BLaER1 (cell line): Measurements from ENCODE around the gene OR6C76.
"Not testable (repeated sequence)": the region's sequence is repeated elsewhere in the genome, so short reads cannot be mapped to it uniquely, and the experiment has no call there.

Experiments
- H3K27ac ChIP-seq: shearing (Covaris generic); formaldehyde crosslinking; 2 replicates; pipeline ENCODE4 v1.8.1; 2022
- H3K27me3 ChIP-seq: shearing (Covaris generic); formaldehyde crosslinking; 2 replicates; pipeline ENCODE4 v1.8.1; 2022
- H3K36me3 ChIP-seq: shearing (Covaris generic); formaldehyde crosslinking; 2 replicates; pipeline ENCODE4 v1.8.1; 2022
- H3K4me1 ChIP-seq: shearing (Covaris generic); formaldehyde crosslinking; 2 replicates; pipeline ENCODE4 v1.8.1; 2022
- H3K4me2 ChIP-seq: shearing (Covaris generic); formaldehyde crosslinking; 2 replicates; pipeline ENCODE4 v1.8.1; 2022
- H3K4me3 ChIP-seq: shearing (Covaris generic); formaldehyde crosslinking; 2 replicates; pipeline ENCODE4 v1.8.1; 2022
- H3K9ac ChIP-seq: shearing (Covaris generic); formaldehyde crosslinking; 2 replicates; pipeline ENCODE4 v1.8.1; 2022
- H3K9me3 ChIP-seq: shearing (Covaris generic); formaldehyde crosslinking; 2 replicates; pipeline ENCODE4 v1.8.1; 2022
- H4K20me1 ChIP-seq: shearing (Covaris generic); formaldehyde crosslinking; 2 replicates; pipeline ENCODE4 v1.8.1; 2022
- Cebpa-rat ChIP-seq: shearing (Covaris generic); IDR thresholded peaks from 2 replicates; pipeline ENCODE4 v1.8.1; 2022

Gene OR6C76

GRCh38 chr12:55425954-55426353 is at the start of gene OR6C76:
OR6C76 (plus strand) TSS chr12:55426254; CDS start chr12:55426254, 0 bp downstream.
- H3K4me1 ChIP-seq, result no peaks in the 10 kb centered on the region

GRCh38 chr12:55385891-55386290 is 40.2 kb upstream of the OR6C76 start:
- H3K27ac ChIP-seq, result no peak overlapping the region
- no peak for TF ChIP-seq Cebpa-rat
- H3K4me2 ChIP-seq, result no peak overlapping the region

More at GRCh38 chr12:55425954-55426353, at the start of gene OR6C76:
- Histone ChIP-seq H3K4me3 (no peak within 1 kb of the TSS), H3K36me3 (no peaks in the 10 kb centered on the region), H4K20me1 (no peaks in the 10 kb centered on the region), H3K27me3 (no peaks in the 10 kb centered on the region), H3K9me3 (no peaks in the 10 kb centered on the region), H3K27ac (no peak within 1 kb of the TSS), H3K9ac (no peak within 1 kb of the TSS), H3K4me2 (no peak within 1 kb of the TSS)
- TF ChIP-seq Cebpa-rat, result no peak

GRCh38 chr12:55392032-55392795 is 33.8 kb upstream of the OR6C76 start:
- Histone ChIP-seq H3K27ac (no peak overlapping the region), H3K9me3 (peaks cover 8% of the 10 kb centered on the region; the same call in 1 of the 2 replicates), H3K4me1 (no peaks in the 10 kb centered on the region), H3K36me3 (no peaks in the 10 kb centered on the region), H3K4me3 (no peak overlapping the region), H3K4me2 (no peak overlapping the region), H3K27me3 (no peaks in the 10 kb centered on the region), H3K9ac (no peak overlapping the region), H4K20me1 (no peaks in the 10 kb centered on the region)
- no peak for TF ChIP-seq Cebpa-rat

More at GRCh38 chr12:55385891-55386290, 40.2 kb upstream of the OR6C76 start:
- Histone ChIP-seq H3K4me1 (no peaks in the 10 kb centered on the region), H3K9ac (no peak overlapping the region), H3K27me3 (no peaks in the 10 kb centered on the region), H4K20me1 (no peaks in the 10 kb centered on the region), H3K4me3 (no peak overlapping the region), H3K9me3 (no peaks in the 10 kb centered on the region), H3K36me3 (no peaks in the 10 kb centered on the region)

- no peak overlapping the region for H3K4me3 ChIP-seq
- no peak overlapping the region for H3K9ac ChIP-seq
- no peak overlapping the region for H3K4me2 ChIP-seq
- no peaks in the 10 kb centered on the region for H3K36me3 ChIP-seq
- H3K27me3 ChIP-seq, result no peaks in the 10 kb centered on the region
- no peak overlapping the region for H3K27ac ChIP-seq
- no peaks in the 10 kb centered on the region for H4K20me1 ChIP-seq
- H3K9me3 ChIP-seq, result peaks cover 8% of the 10 kb centered on the region; the same call in 1 of the 2 replicates
- H3K4me1 ChIP-seq, result no peaks in the 10 kb centered on the region
- no peak for TF ChIP-seq Cebpa-rat
Measured at GRCh38 chr12:55396326-55396725, 29.7 kb upstream of the OR6C76 start.

- Histone ChIP-seq H3K9me3 (no peaks in the 10 kb centered on the region), H3K27me3 (no peaks in the 10 kb centered on the region), H3K4me2 (no peak within 1 kb of the TSS), H3K4me3 (no peak within 1 kb of the TSS), H3K36me3 (no peaks in the 10 kb centered on the region), H3K4me1 (no peaks in the 10 kb centered on the region), H3K27ac (no peak within 1 kb of the TSS), H3K9ac (no peak within 1 kb of the TSS), H4K20me1 (no peaks in the 10 kb centered on the region)
- TF ChIP-seq Cebpa-rat, result no peak
Measured at GRCh38 chr12:55400229-55400628, 25.8 kb upstream of the OR6C76 start, which contains the start of gene OR6C65. OR6C65 (plus strand) TSS chr12:55400529; CDS start chr12:55400529, 0 bp downstream.

GRCh38 chr12:55407866-55408265 is 18.2 kb upstream of the OR6C76 start:
- no peaks in the 10 kb centered on the region for H3K4me1 ChIP-seq

GRCh38 chr12:55409133-55409532 is 16.9 kb upstream of the OR6C76 start:
- H3K9me3 ChIP-seq, H3K27me3 ChIP-seq, H3K4me2 ChIP-seq, H4K20me1 ChIP-seq, H3K27ac ChIP-seq, H3K4me3 ChIP-seq, H3K4me1 ChIP-seq, H3K9ac ChIP-seq, H3K36me3 ChIP-seq: not testable (repeated sequence)

More at GRCh38 chr12:55407866-55408265, 18.2 kb upstream of the OR6C76 start:
- Histone ChIP-seq H3K4me3 (no peak overlapping the region), H3K9ac (no peak overlapping the region), H3K27me3 (no peaks in the 10 kb centered on the region), H4K20me1 (no peaks in the 10 kb centered on the region), H3K9me3 (no peaks in the 10 kb centered on the region), H3K4me2 (no peak overlapping the region), H3K27ac (no peak overlapping the region), H3K36me3 (no peaks in the 10 kb centered on the region)
- TF ChIP-seq Cebpa-rat, result no peak

GRCh38 chr12:55412138-55412537 is 13.9 kb upstream of the OR6C76 start:
- not testable (repeated sequence) for H4K20me1 ChIP-seq, H3K27ac ChIP-seq, H3K36me3 ChIP-seq, H3K27me3 ChIP-seq, H3K4me2 ChIP-seq, H3K9ac ChIP-seq, H3K9me3 ChIP-seq, H3K4me1 ChIP-seq, H3K4me3 ChIP-seq

GRCh38 chr12:55413498-55414388 is 12.3 kb upstream of the OR6C76 start:
- H3K36me3 ChIP-seq, H3K4me2 ChIP-seq, H3K27me3 ChIP-seq, H3K27ac ChIP-seq, H3K4me1 ChIP-seq, H3K4me3 ChIP-seq, H3K9me3 ChIP-seq, H4K20me1 ChIP-seq, H3K9ac ChIP-seq: not testable (repeated sequence)

GRCh38 chr12:55414396-55414823 is 11.6 kb upstream of the OR6C76 start:
- not testable (repeated sequence) for H3K27ac ChIP-seq, H3K9me3 ChIP-seq, H3K4me2 ChIP-seq, H3K36me3 ChIP-seq, H3K4me1 ChIP-seq, H3K27me3 ChIP-seq, H3K4me3 ChIP-seq, H3K9ac ChIP-seq, H4K20me1 ChIP-seq

GRCh38 chr12:55414889-55415288 is 11.2 kb upstream of the OR6C76 start:
- H3K4me3 ChIP-seq, H3K4me1 ChIP-seq, H3K36me3 ChIP-seq, H3K27me3 ChIP-seq, H3K9me3 ChIP-seq, H3K27ac ChIP-seq, H3K9ac ChIP-seq, H4K20me1 ChIP-seq: not testable (repeated sequence)
- H3K4me2 ChIP-seq, result peak overlapping the region; percentile 4; the same call in 1 of the 2 replicates
